Measurements from ENCODE around the gene KIF16B. TPM values are rescaled to one million over a fixed set of nuclear protein-coding genes. Genes with fewer than 3 reads are reported as not detected.

The KIF16B gene
- total and polyA plus RNA-seq, 2 experiments from 2014 or later: 8.2 to 26.5 TPM

DNA sequence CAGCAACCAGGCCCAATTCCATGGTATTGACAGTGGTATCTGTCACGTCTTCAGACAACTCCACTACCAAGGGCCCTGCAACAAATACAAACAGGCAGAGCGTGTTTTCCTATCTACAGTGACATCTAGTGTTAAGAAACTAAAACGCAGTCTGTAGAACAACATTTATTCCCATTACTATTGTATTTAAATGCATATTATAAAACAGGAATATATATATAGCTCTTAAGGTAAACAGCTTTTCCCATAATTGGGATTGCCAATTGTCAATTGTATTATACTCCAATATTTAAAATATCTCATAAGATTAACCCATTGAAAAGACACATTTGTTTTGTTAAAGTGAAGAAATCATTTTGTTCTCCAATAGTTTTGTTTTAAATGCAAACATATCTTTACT lies 97.2 kb downstream of the KIF16B start:
- Histone ChIP-seq H3K27me3 (no peaks in the 10 kb centered on the region), H3K36me3 (no peaks in the 10 kb centered on the region), H3K9me3 (ENCODE audit: low read depth) (no peaks in the 10 kb centered on the region), H3K4me1 (ENCODE audit: low read depth) (no peaks in the 10 kb centered on the region), H3K27ac (no peak overlapping the region), H3K4me3 (no peak overlapping the region)
- TF ChIP-seq, protein P1, sequence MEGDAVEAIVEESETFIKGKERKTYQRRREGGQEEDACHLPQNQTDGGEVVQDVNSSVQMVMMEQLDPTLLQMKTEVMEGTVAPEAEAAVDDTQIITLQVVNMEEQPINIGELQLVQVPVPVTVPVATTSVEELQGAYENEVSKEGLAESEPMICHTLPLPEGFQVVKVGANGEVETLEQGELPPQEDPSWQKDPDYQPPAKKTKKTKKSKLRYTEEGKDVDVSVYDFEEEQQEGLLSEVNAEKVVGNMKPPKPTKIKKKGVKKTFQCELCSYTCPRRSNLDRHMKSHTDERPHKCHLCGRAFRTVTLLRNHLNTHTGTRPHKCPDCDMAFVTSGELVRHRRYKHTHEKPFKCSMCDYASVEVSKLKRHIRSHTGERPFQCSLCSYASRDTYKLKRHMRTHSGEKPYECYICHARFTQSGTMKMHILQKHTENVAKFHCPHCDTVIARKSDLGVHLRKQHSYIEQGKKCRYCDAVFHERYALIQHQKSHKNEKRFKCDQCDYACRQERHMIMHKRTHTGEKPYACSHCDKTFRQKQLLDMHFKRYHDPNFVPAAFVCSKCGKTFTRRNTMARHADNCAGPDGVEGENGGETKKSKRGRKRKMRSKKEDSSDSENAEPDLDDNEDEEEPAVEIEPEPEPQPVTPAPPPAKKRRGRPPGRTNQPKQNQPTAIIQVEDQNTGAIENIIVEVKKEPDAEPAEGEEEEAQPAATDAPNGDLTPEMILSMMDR (IDR thresholded peaks at IDR 0.05; ENCODE audit: low read depth, low read length): peak; percentile 58
- peak; percentile 41 to 72 for DNase-seq (ENCODE audit: low read depth in 1 of 2, low spot score in 1 of 2)

GRCh38 chr20:16475225-16475624 lies 98.0 kb downstream of the KIF16B start:
- peak; percentile 12 to 58 for DNase-seq (ENCODE audit: low read depth in 1 of 2, low spot score in 1 of 2)
- Histone ChIP-seq H3K9me3 (ENCODE audit: low read depth) (no peaks in the 10 kb centered on the region), H3K27me3 (no peaks in the 10 kb centered on the region), H3K4me1 (ENCODE audit: low read depth) (no peaks in the 10 kb centered on the region), H3K36me3 (no peaks in the 10 kb centered on the region), H3K27ac (no peak overlapping the region), H3K4me3 (no peak overlapping the region)
- TF ChIP-seq, protein P1 (IDR thresholded peaks at IDR 0.05; ENCODE audit: low read depth, low read length): no peak

- Histone ChIP-seq H3K27ac (no peak overlapping the region), H3K27me3 (no peaks in the 10 kb centered on the region), H3K4me3 (no peak overlapping the region), H3K4me1 (ENCODE audit: low read depth) (no peaks in the 10 kb centered on the region), H3K36me3 (no peaks in the 10 kb centered on the region), H3K9me3 (ENCODE audit: low read depth) (no peaks in the 10 kb centered on the region)
- DNase-seq (ENCODE audit: low read depth in 1 of 2, low spot score in 1 of 2): no peak
- TF ChIP-seq, protein P1 (IDR thresholded peaks at IDR 0.05; ENCODE audit: low read depth, low read length): no peak
Observed at GRCh38 chr20:16474363-16474762, 98.9 kb downstream of the KIF16B start.

DNA sequence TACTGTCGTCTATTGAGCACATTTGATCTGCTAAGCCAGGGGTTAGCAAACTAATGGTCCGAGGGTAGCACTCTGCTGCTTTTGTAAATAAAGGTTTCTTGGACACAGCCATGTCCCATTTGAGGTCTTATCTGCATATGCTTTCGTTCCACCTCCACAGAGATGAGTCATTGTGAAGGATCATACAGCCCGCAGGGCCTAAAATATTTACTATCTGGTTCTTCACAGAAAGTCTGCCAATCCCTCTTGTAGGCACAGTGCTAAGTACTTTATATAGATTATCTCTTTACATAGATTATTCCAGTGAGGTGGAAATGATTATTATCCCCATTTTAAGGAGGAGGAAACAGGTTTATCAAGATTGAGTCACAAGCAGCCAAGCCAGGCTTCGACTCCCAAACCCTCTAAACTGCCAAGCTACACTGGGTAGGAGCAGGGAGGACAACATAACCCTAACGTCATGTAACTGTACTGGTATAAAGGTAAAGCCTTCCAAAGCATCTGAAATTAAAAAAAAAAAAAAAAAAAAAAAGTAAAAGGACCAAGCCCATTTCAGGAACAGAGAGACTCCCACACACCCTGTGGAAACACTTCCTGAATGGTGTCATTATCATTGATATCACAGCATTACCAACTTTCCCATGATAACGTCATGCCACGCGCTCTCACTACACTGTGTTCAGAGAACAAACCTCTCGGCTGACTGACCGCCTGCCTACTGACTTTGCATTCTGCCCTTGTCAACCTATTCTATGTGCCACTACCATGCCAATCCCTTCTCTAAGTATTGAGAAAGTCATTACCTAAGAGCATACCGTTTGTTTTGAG lies 101.0 kb downstream of the KIF16B start:
- DNase-seq (ENCODE audit: low read depth in 1 of 2, low spot score in 1 of 2): peak in 1 of 2 donors; percentile 75
- Histone ChIP-seq H3K4me1 (ENCODE audit: low read depth) (no peaks in the 10 kb centered on the region), H3K36me3 (no peaks in the 10 kb centered on the region), H3K9me3 (ENCODE audit: low read depth) (no peaks in the 10 kb centered on the region), H3K4me3 (no peak overlapping the region), H3K27ac (no peak overlapping the region), H3K27me3 (no peaks in the 10 kb centered on the region)
- TF ChIP-seq, protein P1 (IDR thresholded peaks at IDR 0.05; ENCODE audit: low read depth, low read length): no peak

DNA sequence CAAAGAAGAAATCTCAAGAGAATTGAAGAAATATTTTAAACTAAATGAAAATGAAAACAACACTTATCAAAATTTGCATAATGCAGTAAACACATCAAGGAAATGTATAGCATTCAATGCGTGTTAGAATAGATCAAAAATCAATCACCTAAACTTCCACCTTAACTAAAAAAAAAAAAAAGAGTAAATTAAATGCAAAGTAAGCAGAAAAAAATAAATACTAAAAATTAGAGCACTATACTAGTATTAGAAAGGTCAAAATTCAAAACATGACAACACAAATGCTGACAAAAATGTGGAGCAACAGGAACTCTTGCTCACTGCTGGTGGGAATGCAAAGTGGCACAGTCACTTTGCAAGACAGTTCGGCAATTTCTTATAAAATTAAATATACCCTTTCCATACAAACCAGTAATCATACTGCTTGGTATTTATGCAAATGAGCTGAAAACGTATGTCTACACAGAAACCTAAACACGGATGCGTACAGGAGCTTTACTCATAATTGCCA lies 103.8 kb downstream of the KIF16B start:
- DNase-seq (ENCODE audit: low read depth in 1 of 2, low spot score in 1 of 2): no peak
- Histone ChIP-seq H3K4me3 (no peak overlapping the region), H3K4me1 (ENCODE audit: low read depth) (no peaks in the 10 kb centered on the region), H3K9me3 (ENCODE audit: low read depth) (no peaks in the 10 kb centered on the region), H3K27ac (no peak overlapping the region), H3K27me3 (no peaks in the 10 kb centered on the region), H3K36me3 (no peaks in the 10 kb centered on the region)
- TF ChIP-seq, protein P1 (IDR thresholded peaks at IDR 0.05; ENCODE audit: low read depth, low read length): no peak
